ENCODE measurements around the gene PTPRG.

DNA sequence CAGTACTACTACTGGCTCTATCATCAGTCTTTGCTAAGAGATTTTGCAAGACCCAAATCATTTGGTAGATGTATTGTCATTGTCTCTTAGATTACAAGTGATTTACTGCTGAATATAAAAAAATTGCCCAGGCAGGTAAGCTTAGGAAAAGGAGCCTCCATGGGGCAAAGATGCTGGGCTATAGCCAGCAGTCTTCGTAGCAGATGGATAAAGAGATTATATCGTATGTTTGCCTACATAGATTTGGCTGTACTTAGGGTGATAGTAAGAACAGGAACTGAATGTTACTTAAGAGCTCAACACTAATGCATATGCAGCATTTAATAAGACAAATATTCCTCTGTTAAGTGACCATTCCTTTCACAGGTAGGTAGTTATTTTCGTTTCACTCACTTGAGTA lies 48.9 kb downstream of the PTPRG start:
- TF ChIP-seq, protein P1, sequence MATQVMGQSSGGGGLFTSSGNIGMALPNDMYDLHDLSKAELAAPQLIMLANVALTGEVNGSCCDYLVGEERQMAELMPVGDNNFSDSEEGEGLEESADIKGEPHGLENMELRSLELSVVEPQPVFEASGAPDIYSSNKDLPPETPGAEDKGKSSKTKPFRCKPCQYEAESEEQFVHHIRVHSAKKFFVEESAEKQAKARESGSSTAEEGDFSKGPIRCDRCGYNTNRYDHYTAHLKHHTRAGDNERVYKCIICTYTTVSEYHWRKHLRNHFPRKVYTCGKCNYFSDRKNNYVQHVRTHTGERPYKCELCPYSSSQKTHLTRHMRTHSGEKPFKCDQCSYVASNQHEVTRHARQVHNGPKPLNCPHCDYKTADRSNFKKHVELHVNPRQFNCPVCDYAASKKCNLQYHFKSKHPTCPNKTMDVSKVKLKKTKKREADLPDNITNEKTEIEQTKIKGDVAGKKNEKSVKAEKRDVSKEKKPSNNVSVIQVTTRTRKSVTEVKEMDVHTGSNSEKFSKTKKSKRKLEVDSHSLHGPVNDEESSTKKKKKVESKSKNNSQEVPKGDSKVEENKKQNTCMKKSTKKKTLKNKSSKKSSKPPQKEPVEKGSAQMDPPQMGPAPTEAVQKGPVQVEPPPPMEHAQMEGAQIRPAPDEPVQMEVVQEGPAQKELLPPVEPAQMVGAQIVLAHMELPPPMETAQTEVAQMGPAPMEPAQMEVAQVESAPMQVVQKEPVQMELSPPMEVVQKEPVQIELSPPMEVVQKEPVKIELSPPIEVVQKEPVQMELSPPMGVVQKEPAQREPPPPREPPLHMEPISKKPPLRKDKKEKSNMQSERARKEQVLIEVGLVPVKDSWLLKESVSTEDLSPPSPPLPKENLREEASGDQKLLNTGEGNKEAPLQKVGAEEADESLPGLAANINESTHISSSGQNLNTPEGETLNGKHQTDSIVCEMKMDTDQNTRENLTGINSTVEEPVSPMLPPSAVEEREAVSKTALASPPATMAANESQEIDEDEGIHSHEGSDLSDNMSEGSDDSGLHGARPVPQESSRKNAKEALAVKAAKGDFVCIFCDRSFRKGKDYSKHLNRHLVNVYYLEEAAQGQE (IDR thresholded peaks at IDR 0.05; ENCODE audit: low read depth), result no peak
- TF ChIP-seq, protein P2, sequence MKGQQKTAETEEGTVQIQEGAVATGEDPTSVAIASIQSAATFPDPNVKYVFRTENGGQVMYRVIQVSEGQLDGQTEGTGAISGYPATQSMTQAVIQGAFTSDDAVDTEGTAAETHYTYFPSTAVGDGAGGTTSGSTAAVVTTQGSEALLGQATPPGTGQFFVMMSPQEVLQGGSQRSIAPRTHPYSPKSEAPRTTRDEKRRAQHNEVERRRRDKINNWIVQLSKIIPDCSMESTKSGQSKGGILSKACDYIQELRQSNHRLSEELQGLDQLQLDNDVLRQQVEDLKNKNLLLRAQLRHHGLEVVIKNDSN (IDR thresholded peaks at IDR 0.05), result no peak
- no peak for TF ChIP-seq CREB1 (IDR thresholded peaks at IDR 0.05; ENCODE audit: low read depth)
- no peak for TF ChIP-seq EP300 (IDR thresholded peaks at IDR 0.05; ENCODE audit: borderline replicate concordance)
- no peak for TF ChIP-seq TEAD4 (IDR thresholded peaks at IDR 0.05)
- no peak for TF ChIP-seq FOXM1 (IDR thresholded peaks at IDR 0.05; ENCODE audit: borderline replicate concordance, low read depth)
- no peak for TF ChIP-seq CEBPB (IDR thresholded peaks at IDR 0.05)
- TF ChIP-seq YY1 (IDR thresholded peaks at IDR 0.05; ENCODE audit: low read depth), result no peak
- TF ChIP-seq RAD21 (IDR thresholded peaks at IDR 0.05; ENCODE audit: low read depth), result no peak
- no peak for TF ChIP-seq TAF1 (IDR thresholded peaks at IDR 0.05; ENCODE audit: low read depth)
